ENCODE results near the gene TMEM95. TPM values are rescaled to one million over a fixed set of nuclear protein-coding genes. Genes with fewer than 3 reads are reported as not detected.
"Not testable (repeated sequence)": the region's sequence is repeated elsewhere in the genome, so short reads cannot be mapped to it uniquely, and the experiment has no call there.

Gene TMEM95
- total RNA-seq, 1 donor from 2014 or later, result not detected

DNA sequence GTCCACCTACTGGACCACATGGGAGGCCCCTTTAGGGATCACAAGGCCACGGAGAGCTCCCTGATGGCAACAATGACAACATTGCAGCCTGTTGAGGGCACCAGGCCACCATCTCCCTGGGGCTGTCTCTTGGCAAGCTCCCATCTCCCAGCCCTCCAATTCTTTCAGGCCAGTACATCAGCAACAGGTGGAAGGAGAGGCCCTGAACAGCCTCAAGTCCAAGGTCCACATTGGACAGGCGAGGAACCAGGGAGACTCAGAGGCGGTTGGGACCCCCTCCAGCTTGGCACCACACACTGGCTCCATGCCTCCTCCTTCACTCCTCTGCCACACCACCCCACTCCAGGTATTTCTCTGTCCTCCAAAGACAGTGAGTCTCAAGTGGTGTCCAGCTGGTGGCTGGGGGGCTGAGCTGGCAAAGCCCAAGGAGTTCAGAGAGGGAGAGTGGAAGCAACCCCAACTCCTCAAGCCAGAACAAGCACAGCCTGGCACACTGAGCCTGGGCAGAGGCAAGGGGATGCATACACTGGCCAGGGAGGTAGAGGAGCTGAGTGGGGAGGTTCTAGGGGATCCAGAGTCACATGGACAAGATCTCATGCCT lies 19.9 kb upstream of the TMEM95 start:
- no peaks in the 10 kb centered on the region for H3K36me3 Mint-ChIP-seq (ENCODE audit: insufficient read depth)
- H3K4me3 Mint-ChIP-seq (ENCODE audit: low read depth), result no peak overlapping the region

DNA sequence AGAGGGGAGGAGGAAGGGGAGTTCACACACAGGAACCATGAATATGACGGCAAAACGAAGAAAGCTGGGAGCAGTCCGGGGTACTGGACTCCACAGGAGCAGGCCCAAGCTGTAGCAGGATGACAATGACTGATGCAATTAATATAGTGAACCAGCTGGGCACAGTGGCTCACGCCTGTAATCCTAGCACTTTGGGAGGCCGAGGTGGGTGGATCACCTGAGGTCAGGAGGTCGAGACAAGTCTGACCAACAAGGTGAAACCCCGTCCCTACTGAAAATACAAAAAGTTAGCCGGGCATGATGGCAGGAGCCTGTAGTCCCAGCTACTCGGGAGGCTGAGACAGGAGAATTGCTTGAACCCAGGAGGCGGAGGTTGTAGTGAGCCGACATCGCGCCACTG lies 19.2 kb upstream of the TMEM95 start:
- not testable (repeated sequence) for H3K9me3 Mint-ChIP-seq (ENCODE audit: low read depth); DNase-seq (ENCODE audit: low spot score, unreplicated experiment); H3K4me1 Mint-ChIP-seq (ENCODE audit: low read depth); H3K27me3 Mint-ChIP-seq; H3K4me3 Mint-ChIP-seq (ENCODE audit: low read depth); H3K36me3 Mint-ChIP-seq (ENCODE audit: insufficient read depth)
- peak overlapping the region; percentile 65 for H3K27ac Mint-ChIP-seq

More for the DNA sequence above, 19.9 kb upstream of the TMEM95 start:
- DNase-seq (ENCODE audit: low spot score, unreplicated experiment), result no peak
- H3K27ac Mint-ChIP-seq, result peak overlapping the region; percentile 65
- no peaks in the 10 kb centered on the region for H3K4me1 Mint-ChIP-seq (ENCODE audit: low read depth)
- TF ChIP-seq, protein P1, sequence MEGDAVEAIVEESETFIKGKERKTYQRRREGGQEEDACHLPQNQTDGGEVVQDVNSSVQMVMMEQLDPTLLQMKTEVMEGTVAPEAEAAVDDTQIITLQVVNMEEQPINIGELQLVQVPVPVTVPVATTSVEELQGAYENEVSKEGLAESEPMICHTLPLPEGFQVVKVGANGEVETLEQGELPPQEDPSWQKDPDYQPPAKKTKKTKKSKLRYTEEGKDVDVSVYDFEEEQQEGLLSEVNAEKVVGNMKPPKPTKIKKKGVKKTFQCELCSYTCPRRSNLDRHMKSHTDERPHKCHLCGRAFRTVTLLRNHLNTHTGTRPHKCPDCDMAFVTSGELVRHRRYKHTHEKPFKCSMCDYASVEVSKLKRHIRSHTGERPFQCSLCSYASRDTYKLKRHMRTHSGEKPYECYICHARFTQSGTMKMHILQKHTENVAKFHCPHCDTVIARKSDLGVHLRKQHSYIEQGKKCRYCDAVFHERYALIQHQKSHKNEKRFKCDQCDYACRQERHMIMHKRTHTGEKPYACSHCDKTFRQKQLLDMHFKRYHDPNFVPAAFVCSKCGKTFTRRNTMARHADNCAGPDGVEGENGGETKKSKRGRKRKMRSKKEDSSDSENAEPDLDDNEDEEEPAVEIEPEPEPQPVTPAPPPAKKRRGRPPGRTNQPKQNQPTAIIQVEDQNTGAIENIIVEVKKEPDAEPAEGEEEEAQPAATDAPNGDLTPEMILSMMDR (IDR thresholded peaks at IDR 0.05; ENCODE audit: unreplicated experiment), result no peak
- no peaks in the 10 kb centered on the region for H3K9me3 Mint-ChIP-seq (ENCODE audit: low read depth)
- H3K27me3 Mint-ChIP-seq, result peaks cover 7% of the 10 kb centered on the region

DNA sequence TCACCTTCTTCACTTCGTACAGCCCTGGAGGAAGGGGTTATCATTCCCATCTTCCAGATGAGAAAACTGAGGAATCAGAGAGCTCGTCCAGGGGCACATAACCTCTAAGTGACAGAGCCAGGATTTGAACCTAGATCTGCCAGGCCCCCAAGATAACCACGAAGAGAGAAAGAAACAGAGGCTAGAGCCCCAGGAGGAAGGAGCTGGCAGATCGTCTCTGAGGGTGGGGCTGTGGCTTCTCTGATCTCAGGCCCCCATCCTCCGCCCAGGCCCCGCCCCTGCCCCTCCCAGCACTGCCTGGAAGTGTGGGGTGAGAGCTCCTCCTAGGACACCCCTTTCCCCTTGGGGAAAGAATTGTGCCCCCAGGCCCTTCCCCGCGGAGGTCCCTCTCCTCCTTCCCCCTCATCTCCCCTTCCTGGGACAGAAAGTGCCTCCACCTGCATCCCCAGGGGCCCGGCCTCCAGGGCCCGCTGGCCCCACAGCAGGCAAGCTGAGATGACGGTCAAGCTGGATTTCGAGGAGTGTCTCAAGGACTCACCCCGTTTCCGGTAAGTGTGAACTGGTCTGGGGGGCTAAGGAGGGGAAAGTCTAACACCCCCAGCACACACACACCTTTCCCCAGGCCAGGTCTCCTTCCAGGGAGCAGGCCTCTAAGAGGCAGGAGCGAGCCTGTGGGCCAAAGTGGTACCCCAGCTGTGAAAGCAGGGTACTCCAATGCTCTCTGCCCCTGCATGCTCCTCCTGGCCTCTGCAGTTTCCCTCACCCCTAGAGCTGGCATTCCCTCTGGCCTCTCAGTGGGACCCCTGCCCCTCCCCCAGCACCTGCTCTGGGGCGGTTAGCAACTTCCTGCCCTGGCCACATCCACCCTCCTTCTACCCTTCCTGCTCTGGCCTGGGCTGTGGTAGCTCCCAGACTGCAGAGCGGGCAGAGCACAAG lies 18.4 kb upstream of the TMEM95 start, which contains the start of gene ACAP1:
TSS of gene ACAP1 (plus strand) at position 290 of the 936 bp plus-strand sequence. CDS start at position 496, 206 bp downstream.
- Mint-ChIP-seq H3K4me3 (ENCODE audit: low read depth) (no peak within 1 kb of the TSS), H3K27me3 (peaks cover 10% of the 10 kb centered on the region), H3K4me1 (ENCODE audit: low read depth) (no peaks in the 10 kb centered on the region), H3K36me3 (ENCODE audit: insufficient read depth) (no peaks in the 10 kb centered on the region), H3K27ac (peak within 1 kb of the TSS; percentile 65), H3K9me3 (ENCODE audit: low read depth) (no peaks in the 10 kb centered on the region)
- TF ChIP-seq, protein P1 (IDR thresholded peaks at IDR 0.05; ENCODE audit: unreplicated experiment), result no peak
- no peak for DNase-seq (ENCODE audit: low spot score, unreplicated experiment)

DNA sequence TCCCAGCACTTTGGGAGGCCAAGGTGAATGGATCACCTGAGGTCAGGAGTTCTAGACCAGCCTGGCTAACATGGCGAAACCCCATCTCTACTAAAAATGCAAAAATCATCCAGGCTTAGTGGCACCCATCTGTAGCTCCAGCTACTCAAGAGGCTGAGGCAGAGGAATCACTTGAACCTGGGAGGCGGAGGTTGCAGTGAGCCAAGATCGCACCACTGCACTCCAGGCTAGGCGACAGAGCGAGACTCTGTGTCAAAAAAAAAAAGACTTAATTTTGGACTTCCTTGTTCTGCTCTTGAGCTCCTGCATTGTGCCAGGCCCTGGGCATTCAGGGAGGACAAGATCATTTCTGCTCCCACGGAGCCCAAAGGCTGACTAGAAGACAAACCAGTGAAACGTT lies 17.4 kb upstream of the TMEM95 start:
- H3K27ac Mint-ChIP-seq; H3K36me3 Mint-ChIP-seq (ENCODE audit: insufficient read depth); DNase-seq (ENCODE audit: low spot score, unreplicated experiment); H3K4me1 Mint-ChIP-seq (ENCODE audit: low read depth); H3K9me3 Mint-ChIP-seq (ENCODE audit: low read depth); H3K4me3 Mint-ChIP-seq (ENCODE audit: low read depth): not testable (repeated sequence)
- peaks cover 11% of the 10 kb centered on the region for H3K27me3 Mint-ChIP-seq

DNA sequence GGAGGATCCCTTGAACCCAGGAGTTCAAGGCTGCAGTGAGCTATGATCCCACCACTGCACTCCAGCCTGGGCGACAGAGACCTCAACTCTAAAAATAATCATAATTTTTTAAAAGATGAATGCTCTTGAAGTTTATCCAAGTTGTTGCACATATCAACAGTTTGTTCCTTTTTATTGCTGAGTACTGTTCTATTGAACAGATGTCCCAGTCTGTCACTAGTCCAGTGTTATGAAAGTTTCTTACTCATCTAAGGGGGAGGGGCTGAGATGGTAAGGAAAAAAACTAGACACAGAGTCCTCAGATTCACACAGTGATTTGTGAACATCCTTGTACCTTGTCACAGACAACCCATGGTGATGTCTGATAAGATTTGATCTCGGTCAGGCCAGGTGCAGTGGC lies 14.8 kb upstream of the TMEM95 start:
- no peaks in the 10 kb centered on the region for H3K36me3 Mint-ChIP-seq (ENCODE audit: insufficient read depth)
- no peak for DNase-seq (ENCODE audit: low spot score, unreplicated experiment)
- H3K4me3 Mint-ChIP-seq (ENCODE audit: low read depth), result no peak overlapping the region
- H3K27me3 Mint-ChIP-seq, result peaks cover 19% of the 10 kb centered on the region
- TF ChIP-seq, protein P1 (IDR thresholded peaks at IDR 0.05; ENCODE audit: unreplicated experiment), result no peak
- no peaks in the 10 kb centered on the region for H3K9me3 Mint-ChIP-seq (ENCODE audit: low read depth)
- no peaks in the 10 kb centered on the region for H3K4me1 Mint-ChIP-seq (ENCODE audit: low read depth)
- H3K27ac Mint-ChIP-seq, result no peak overlapping the region

DNA sequence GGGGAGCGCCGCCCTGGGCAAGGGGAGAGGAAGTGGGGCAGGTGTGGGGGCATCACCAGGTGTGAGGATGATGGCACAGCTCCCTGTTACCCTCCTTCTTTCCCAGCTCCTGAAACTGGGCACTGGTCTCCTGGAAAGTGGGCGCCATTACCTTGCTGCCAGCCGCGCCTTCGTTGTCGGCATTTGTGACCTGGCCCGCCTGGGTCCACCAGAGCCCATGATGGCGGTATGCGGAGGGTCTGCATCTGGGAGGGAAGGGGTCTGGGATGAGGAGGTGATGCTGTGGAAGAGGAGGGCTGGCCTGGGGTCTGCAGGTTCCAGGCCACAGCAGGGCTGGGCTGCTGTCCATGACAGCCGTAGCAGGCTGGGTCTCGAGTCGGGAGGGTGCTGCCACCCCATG lies 13.1 kb upstream of the TMEM95 start:
- no peaks in the 10 kb centered on the region for H3K9me3 Mint-ChIP-seq (ENCODE audit: low read depth)
- no peaks in the 10 kb centered on the region for H3K36me3 Mint-ChIP-seq (ENCODE audit: insufficient read depth)
- no peaks in the 10 kb centered on the region for H3K4me1 Mint-ChIP-seq (ENCODE audit: low read depth)
- no peak overlapping the region for H3K27ac Mint-ChIP-seq
- peaks cover 19% of the 10 kb centered on the region for H3K27me3 Mint-ChIP-seq
- DNase-seq (ENCODE audit: low spot score, unreplicated experiment), result no peak
- TF ChIP-seq, protein P1 (IDR thresholded peaks at IDR 0.05; ENCODE audit: unreplicated experiment), result no peak
- no peak overlapping the region for H3K4me3 Mint-ChIP-seq (ENCODE audit: low read depth)
